Kidney (tissue), 14 donors: ENCODE data around the gene PABPC1L. TPM values are rescaled to one million over a fixed set of nuclear protein-coding genes. Genes with fewer than 3 reads are reported as not detected.

Experiments used
- DNase-seq, 5 donors: peaks; one replicate each; pipeline ENCODE4 v3.0.0-alpha.2; 2013 to 2020
- FAIRE-seq: peaks from 2 replicates; lab custom pipeline; 2012; peaks lifted over from hg19 to GRCh38; lab: Jason Lieb, UNC
- H3K27ac ChIP-seq, 2 donors: one replicate each; pipeline ENCODE4 v1.7.0; 2013; ENCODE audit warnings: low read depth in 2 of 2, low read length in 2 of 2, inconsistent platforms in 1 of 2
- H3K27me3 ChIP-seq: one replicate; pipeline ENCODE4 v1.7.1; 2013; ENCODE audit warnings: low read length, inconsistent platforms; ENCODE audit not compliant: control insufficient read depth, insufficient read depth
- H3K36me3 ChIP-seq, 3 donors: one replicate each; pipeline versions ENCODE4 v1.7.0 to v1.7.1; 2013; ENCODE audit warnings: low read length in 3 of 3, control low read depth in 1 of 3, inconsistent platforms in 1 of 3; ENCODE audit not compliant: insufficient read depth in 3 of 3, control insufficient read depth in 2 of 3
- H3K4me1 ChIP-seq, 3 donors: one replicate each; pipeline versions ENCODE4 v1.7.0 to v1.7.1; 2013; ENCODE audit warnings: low read length in 3 of 3, inconsistent platforms in 1 of 3, low read depth in 1 of 3; ENCODE audit not compliant: control insufficient read depth in 2 of 3, insufficient read depth in 2 of 3
- H3K4me3 ChIP-seq, 3 donors: one replicate each; pipeline versions ENCODE4 v1.7.0 to v1.8.1; 2013; ENCODE audit warnings: low read length in 3 of 3, control low read depth in 1 of 3, inconsistent platforms in 1 of 3
- H3K9ac ChIP-seq, 3 donors: one replicate each; pipeline versions ENCODE4 v1.7.0 to v1.7.1; 2013; ENCODE audit warnings: low read length in 3 of 3, control low read depth in 1 of 3, inconsistent platforms in 1 of 3
- H3K9me3 ChIP-seq, 3 donors: one replicate each; pipeline versions ENCODE4 v1.7.0 to v1.7.1; 2013; ENCODE audit warnings: low read length in 3 of 3, control low read depth in 1 of 3, inconsistent platforms in 1 of 3; ENCODE audit not compliant: control insufficient read depth in 2 of 3, insufficient read depth in 1 of 3
- intact Hi-C: fragments of 100-400 bp; cut with DNase I; formaldehyde crosslinking; loops from one replicate; pipeline ENCODE4 v1.11.1; 2022
- polyA plus RNA-seq: library from polyadenylated mRNA; stranded (reverse); fragments of 350-450 nt; fragmentation: Illumina TruSeq; extraction: RNeasy Lipid Tissue Mini Kit (QIAGEN cat#74804); gene quantifications from one replicate; pipeline ENCODE4 v1.2.3, GENCODE V29; 2014; ENCODE audit warnings: low read depth, low replicate concordance; ENCODE audit not compliant: insufficient read depth
- total RNA-seq: library from RNA; stranded (reverse); fragmentation: NEBNext Ultra II Directional; extraction: Animal tissue kit (Norgen Biotek cat#: 25700); gene quantifications from one replicate; pipeline ENCODE4 v1.2.1, GENCODE V29; 2021
- TF ChIP-seq, protein P1 (sequence below): IDR thresholded peaks from 3 replicates; pipeline ENCODE4 v1.5.1; 2012; ENCODE audit warnings: mild to moderate bottlenecking, moderate library complexity, borderline replicate concordance; ENCODE audit not compliant: insufficient read depth; ENCODE audit errors: extremely low read depth
- donor health status: control.
- donor health status: control.
- donor health status: control.
- donor health status: control.
- donor health status: control.
- donor health status: DM: yes; HTN: yes; CAD: no.
- donor health status: Normal renal cell carcinoma (clear cell type).

The PABPC1L gene
- total and polyA plus RNA-seq, 2 donors from 2014 or later: 24.4 to 48.6 TPM

- intact Hi-C loops: no loop called here
- Histone ChIP-seq H3K27me3 (no peaks in the 10 kb centered on the region), H3K9ac (peak overlapping the region; percentile 33 to 85 (median 71)), H3K27ac (peak overlapping the region; percentile 90 to 94), H3K9me3 (no peaks in the 10 kb centered on the region), H3K4me3 (peak overlapping the region; percentile 66 to 91 (median 80)), H3K36me3 (no peaks in the 10 kb centered on the region), H3K4me1 (peaks cover 0 to 18% (median 10%) of the 10 kb centered on the region in 3 donors)
- FAIRE-seq (no peak), DNase-seq (no peak)
- TF ChIP-seq, protein P1, sequence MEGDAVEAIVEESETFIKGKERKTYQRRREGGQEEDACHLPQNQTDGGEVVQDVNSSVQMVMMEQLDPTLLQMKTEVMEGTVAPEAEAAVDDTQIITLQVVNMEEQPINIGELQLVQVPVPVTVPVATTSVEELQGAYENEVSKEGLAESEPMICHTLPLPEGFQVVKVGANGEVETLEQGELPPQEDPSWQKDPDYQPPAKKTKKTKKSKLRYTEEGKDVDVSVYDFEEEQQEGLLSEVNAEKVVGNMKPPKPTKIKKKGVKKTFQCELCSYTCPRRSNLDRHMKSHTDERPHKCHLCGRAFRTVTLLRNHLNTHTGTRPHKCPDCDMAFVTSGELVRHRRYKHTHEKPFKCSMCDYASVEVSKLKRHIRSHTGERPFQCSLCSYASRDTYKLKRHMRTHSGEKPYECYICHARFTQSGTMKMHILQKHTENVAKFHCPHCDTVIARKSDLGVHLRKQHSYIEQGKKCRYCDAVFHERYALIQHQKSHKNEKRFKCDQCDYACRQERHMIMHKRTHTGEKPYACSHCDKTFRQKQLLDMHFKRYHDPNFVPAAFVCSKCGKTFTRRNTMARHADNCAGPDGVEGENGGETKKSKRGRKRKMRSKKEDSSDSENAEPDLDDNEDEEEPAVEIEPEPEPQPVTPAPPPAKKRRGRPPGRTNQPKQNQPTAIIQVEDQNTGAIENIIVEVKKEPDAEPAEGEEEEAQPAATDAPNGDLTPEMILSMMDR: no peak
These were observed 23.6 kb upstream of the PABPC1L start for GRCh38 chr20:44886266-44886651.

DNA sequence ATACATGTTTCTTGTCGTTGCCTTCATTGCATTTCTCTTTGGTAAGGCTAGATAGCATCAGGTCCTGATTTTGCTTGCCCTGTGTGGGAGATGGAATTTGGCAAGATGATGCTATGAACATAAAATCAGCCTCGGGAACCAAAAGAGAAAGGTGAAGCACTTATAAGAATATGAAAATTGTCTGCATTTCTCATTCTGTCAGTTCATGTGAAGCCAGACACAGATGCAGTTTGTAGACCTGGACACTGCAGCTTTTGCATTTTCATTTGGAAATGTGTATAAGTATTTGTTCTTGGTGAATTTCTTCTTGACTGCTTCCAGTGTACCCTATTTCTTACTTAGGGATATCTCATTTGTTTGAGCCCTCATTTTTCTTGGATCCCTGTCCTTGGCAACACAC lies 23.0 kb upstream of the PABPC1L start:
- DNase-seq (no peak), FAIRE-seq (no peak)
- TF ChIP-seq, protein P1: no peak
- intact Hi-C loops: no loop called here
- Histone ChIP-seq H3K9me3 (no peaks in the 10 kb centered on the region), H3K27me3 (no peaks in the 10 kb centered on the region), H3K4me3 (peak overlapping the region; percentile 4 to 91 (median 80)), H3K4me1 (peaks cover 0 to 18% (median 10%) of the 10 kb centered on the region in 3 donors), H3K36me3 (no peaks in the 10 kb centered on the region), H3K9ac (peak overlapping the region in 2 of 3 donors; percentile 71 to 85), H3K27ac (no peak overlapping the region)

GRCh38 chr20:44887466-44887865 lies 22.4 kb upstream of the PABPC1L start:
- peak overlapping the region in 2 of 3 donors; percentile 2 to 91 for H3K4me3 ChIP-seq
- no peak overlapping the region for H3K27ac ChIP-seq
- H3K4me1 ChIP-seq: peaks cover 0 to 18% (median 10%) of the 10 kb centered on the region in 3 donors
- intact Hi-C loops: no loop called here
- no peaks in the 10 kb centered on the region for H3K9me3 ChIP-seq
- H3K36me3 ChIP-seq: no peaks in the 10 kb centered on the region
- H3K27me3 ChIP-seq: no peaks in the 10 kb centered on the region
- DNase-seq (no peak), FAIRE-seq (no peak)
- TF ChIP-seq, protein P1: no peak
- peak overlapping the region in 2 of 3 donors; percentile 13 to 85 for H3K9ac ChIP-seq
